Brain microvascular endothelial cell (primary cell): ENCODE measurements around the gene SAE1.

Experiments
- DNase-seq: peaks from one replicate; pipeline ENCODE4 v3.0.0-alpha.2; 2020
- H3K27ac ChIP-seq: fragments of 250-450 bp; sonication (Bioruptor Pico); 2 replicates; pipeline ENCODE4 v1.5.1; 2020; ENCODE audit warnings: mild to moderate bottlenecking, moderate library complexity
- H3K27me3 ChIP-seq: fragments of 250-450 bp; sonication (Bioruptor Pico); replicated peaks from 2 replicates; pipeline ENCODE4 v1.5.1; 2020; ENCODE audit warnings: mild to moderate bottlenecking
- H3K36me3 ChIP-seq: fragments of 250-450 bp; sonication (Bioruptor Pico); replicated peaks from 2 replicates; pipeline ENCODE4 v1.5.1; 2020; ENCODE audit warnings: mild to moderate bottlenecking
- H3K4me3 ChIP-seq: 2 replicates; pipeline ENCODE4 v1.5.1; 2011; ENCODE audit warnings: low read depth, mild to moderate bottlenecking, control low read depth, low read length, moderate library complexity
- CTCF ChIP-seq: IDR thresholded peaks from 2 replicates; pipeline ENCODE4 v1.5.1; 2011; ENCODE audit warnings: low read depth, mild to moderate bottlenecking, moderate library complexity, low read length, control low read depth, inconsistent platforms; ENCODE audit errors: missing control alignments
- in situ Hi-C: cut with HindIII; loops from 2 replicates; pipeline ENCODE4 v1.10.0; 2017; ENCODE audit warnings: low sequenced_read_pairs, low pct_ligation_motif_present

Gene SAE1

DNA sequence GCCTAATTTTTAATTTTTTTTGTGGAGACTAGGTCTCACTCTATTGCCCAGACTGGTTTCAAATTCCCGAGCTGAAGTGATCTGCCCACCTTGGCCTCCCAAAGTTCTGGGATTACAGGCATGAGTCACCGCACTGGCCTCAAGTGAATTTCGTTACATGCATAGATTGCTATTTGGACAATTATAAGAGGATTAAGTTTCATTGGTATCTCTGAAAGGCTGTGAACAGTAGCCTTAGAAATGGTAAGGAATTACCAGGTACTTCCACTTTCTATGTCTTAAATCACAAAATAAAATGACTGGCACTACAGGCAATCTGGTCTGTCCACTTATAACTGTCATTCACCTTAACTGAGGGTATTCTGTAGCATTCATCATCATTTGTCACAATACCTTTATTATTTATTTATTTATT is 122.8 kb downstream of the SAE1 start:
- H3K36me3 ChIP-seq: no peaks in the 10 kb centered on the region
- no peaks in the 10 kb centered on the region for H3K27me3 ChIP-seq
- peak overlapping the region; percentile 61 for H3K27ac ChIP-seq
- TF ChIP-seq CTCF: no peak
- peak; percentile 85 for DNase-seq
- in situ Hi-C loops: no loop called here
- no peak overlapping the region for H3K4me3 ChIP-seq

DNA sequence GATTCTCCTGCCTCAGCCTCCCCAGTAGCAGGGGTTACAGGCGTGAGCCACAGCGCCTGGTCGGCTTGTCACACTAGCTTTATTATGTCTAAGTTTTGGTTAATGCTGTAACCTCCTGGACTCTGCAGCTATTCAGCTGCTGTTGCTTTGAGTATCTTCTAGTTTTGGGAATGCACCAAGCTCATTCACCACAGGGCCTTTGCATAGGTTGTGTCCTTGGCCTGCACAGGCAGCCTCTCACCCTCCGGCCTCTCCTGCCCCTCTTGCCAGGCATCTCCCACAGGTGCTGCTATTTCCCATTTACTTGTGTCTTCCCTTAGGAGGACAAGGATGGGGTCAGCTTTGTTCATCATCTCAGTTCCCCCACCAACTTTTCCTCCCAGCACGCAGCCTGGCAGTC is 123.3 kb downstream of the SAE1 start:
- in situ Hi-C loops: no loop called here
- no peak for DNase-seq
- no peak overlapping the region for H3K4me3 ChIP-seq
- no peaks in the 10 kb centered on the region for H3K27me3 ChIP-seq
- TF ChIP-seq CTCF: no peak
- H3K36me3 ChIP-seq: peaks cover 4% of the 10 kb centered on the region
- peak overlapping the region; percentile 61 for H3K27ac ChIP-seq

DNA sequence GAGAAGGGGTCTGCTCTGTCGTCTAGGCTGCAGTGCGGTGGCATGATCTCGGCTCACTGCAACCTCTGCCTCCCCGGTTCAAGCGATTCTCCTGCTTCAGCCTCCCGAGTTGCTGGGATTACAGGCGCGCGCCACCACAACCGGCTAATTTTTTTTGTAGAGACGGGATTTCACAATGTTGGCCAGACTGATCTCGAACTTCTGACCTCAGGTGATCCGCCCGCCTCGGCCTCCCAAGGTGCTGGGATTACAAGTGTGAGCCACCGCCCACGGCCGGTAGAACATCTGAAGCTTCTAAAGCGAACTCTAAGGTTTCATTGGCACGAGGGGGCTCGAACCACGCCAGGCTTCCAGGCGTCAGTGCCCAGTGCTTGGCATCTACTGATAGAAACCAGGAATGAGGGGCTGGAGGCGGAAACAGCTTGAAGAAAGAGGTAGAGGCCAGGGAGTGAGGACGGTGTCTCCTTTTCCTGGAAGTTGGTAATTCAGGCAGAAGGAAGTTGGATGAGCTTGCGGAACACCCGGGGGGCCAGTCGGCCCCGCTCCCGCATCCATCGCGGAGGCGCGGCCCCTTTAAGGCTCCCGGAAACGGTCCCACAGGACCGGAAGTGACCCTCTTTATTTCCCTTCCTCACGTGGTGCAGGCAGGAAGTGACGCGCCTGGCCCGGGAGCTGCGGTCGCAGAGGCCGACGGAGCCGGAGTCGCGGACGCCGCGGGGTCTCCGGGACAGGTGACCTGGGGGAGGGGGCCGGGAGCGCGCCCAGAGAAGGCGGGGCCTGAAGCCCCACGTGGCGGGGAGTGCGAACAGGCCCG is 125.5 kb downstream of the SAE1 start, which contains the start of gene CCDC9:
Gene CCDC9, plus strand, starts transcription at position 647 of the 814 bp plus-strand sequence. CDS start 1,876 bp downstream, outside the sequence.
- Histone ChIP-seq H3K4me3 (peak within 1 kb of the TSS; percentile 68), H3K36me3 (peaks cover 13% of the 10 kb centered on the region), H3K27ac (peak within 1 kb of the TSS; percentile 95), H3K27me3 (no peaks in the 10 kb centered on the region)
- in situ Hi-C loops: no loop called here
- peak; percentile 88 for DNase-seq
- no peak for TF ChIP-seq CTCF

DNA sequence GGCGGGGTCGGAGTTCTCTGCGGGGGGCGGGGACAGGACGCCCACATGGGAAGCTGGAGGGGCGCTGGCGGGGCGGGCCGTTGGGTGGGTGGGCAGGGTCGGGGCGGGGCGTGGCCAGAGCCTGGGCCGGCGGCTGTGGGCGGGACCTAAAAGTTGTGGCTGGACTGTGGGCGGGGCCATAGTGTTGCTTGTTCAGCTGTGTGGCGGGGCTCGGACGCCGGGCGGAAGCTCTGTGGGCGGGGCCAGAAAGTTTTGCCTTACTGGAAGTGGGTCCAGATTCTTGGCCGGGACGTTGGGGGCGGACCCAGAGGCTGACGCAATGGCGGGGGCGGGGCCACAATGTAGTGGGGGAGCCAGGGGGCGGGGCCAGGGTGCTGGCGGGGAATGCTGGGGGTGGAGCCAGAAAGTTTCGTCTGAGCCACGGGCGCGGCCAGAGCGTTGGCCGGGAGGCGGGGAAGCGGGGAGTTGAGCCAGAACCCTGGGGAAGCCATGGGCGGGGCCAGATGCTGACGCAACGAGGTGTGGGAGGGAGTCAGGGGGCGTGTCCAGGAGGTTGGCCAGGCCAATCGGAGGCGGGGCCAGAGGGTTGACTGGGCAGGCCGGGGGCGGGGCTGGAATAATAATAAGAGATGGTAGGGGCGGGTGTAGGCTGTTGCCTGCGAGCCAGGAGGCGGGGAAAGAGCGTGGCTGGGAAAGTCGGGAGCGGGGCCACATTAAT is 126.2 kb downstream of the SAE1 start:
- in situ Hi-C loops: no loop called here

More for the DNA sequence above, 126.2 kb downstream of the SAE1 start:
- H3K4me3 ChIP-seq: peak overlapping the region; percentile 68
- H3K27me3 ChIP-seq: no peaks in the 10 kb centered on the region
- no peak for TF ChIP-seq CTCF
- DNase-seq: peak; percentile 100
- peaks cover 16% of the 10 kb centered on the region for H3K36me3 ChIP-seq
- peak overlapping the region; percentile 95 for H3K27ac ChIP-seq
